ENCODE measurements around the gene NID1. TPM values are rescaled to one million over a fixed set of nuclear protein-coding genes. Genes with fewer than 3 reads are reported as not detected.

The NID1 gene
- total RNA-seq, 1 experiment from 2014 or later = 11.1 TPM

- DNase-seq (no peak), ATAC-seq (no peak)
- Histone ChIP-seq H3K9ac (ENCODE audit: low read length) (no peak overlapping the region), H3K9me3 (ENCODE audit: low read length) (no peaks in the 10 kb centered on the region), H3K79me2 (ENCODE audit: low read length) (no peaks in the 10 kb centered on the region), H4K20me1 (ENCODE audit: low read length) (no peaks in the 10 kb centered on the region), H3K9me2 (replicated peaks; ENCODE audit: low read length) (no peaks in the 10 kb centered on the region), H3K27me3 (ENCODE audit: low read length) (no peaks in the 10 kb centered on the region), H3K36me3 (ENCODE audit: low read depth, low read length) (no peaks in the 10 kb centered on the region), H3K4me1 (ENCODE audit: insufficient read depth, low read length) (peaks cover 25% of the 10 kb centered on the region), H3K27ac (ENCODE audit: low read length) (no peak overlapping the region), H3K4me2 (ENCODE audit: low read length) (no peak overlapping the region), H3F3A (ENCODE audit: low read length, unreplicated experiment) (no peaks in the 10 kb centered on the region), H2AFZ (ENCODE audit: low read length) (no peak overlapping the region), H3K4me3 (ENCODE audit: low read length) (no peak overlapping the region)
- TF ChIP-seq EZH2phosphoT487 (IDR thresholded peaks at IDR 0.05; ENCODE audit: borderline replicate concordance, low read length) (no peak), EZH2 (IDR thresholded peaks at IDR 0.05; ENCODE audit: low read length, unreplicated experiment) (no peak), CTCF (conservative IDR thresholded peaks at IDR 0.05; ENCODE audit: low read depth, low read length) (no peak)
- intact Hi-C loops (cut with micrococcal nuclease) = no loop called here
- POLR2A ChIA-PET (ENCODE audit: unreplicated experiment) = no interaction called here
- CTCF ChIA-PET = no interaction called here
- no TSS peak for BruUV-seq (replicated peaks)
These were observed 68.7 kb downstream of the NID1 start for GRCh38 chr1:235996048-235996785.

GRCh38 chr1:235995511-235995910 is 69.4 kb downstream of the NID1 start:
- no peak overlapping the region for H3K9ac ChIP-seq (ENCODE audit: low read length)
- H3K4me2 ChIP-seq (ENCODE audit: low read length) = no peak overlapping the region
- ChIA-PET CTCF (no interaction called here), POLR2A (ENCODE audit: unreplicated experiment) (no interaction called here)
- no peaks in the 10 kb centered on the region for H3K79me2 ChIP-seq (ENCODE audit: low read length)
- ATAC-seq (no peak), DNase-seq (no peak)
- no peak overlapping the region for H2AFZ ChIP-seq (ENCODE audit: low read length)
- no peaks in the 10 kb centered on the region for H3K27me3 ChIP-seq (ENCODE audit: low read length)
- H3K27ac ChIP-seq (ENCODE audit: low read length) = no peak overlapping the region
- no peak overlapping the region for H3K4me3 ChIP-seq (ENCODE audit: low read length)
- TF ChIP-seq CTCF (conservative IDR thresholded peaks at IDR 0.05; ENCODE audit: low read depth, low read length) (no peak), EZH2phosphoT487 (IDR thresholded peaks at IDR 0.05; ENCODE audit: borderline replicate concordance, low read length) (no peak), EZH2 (IDR thresholded peaks at IDR 0.05; ENCODE audit: low read length, unreplicated experiment) (no peak)
- intact Hi-C loops (cut with micrococcal nuclease) = no loop called here
- no TSS peak for BruUV-seq (replicated peaks)
- no peaks in the 10 kb centered on the region for H3K9me3 ChIP-seq (ENCODE audit: low read length)
- no peaks in the 10 kb centered on the region for H3K9me2 ChIP-seq (replicated peaks; ENCODE audit: low read length)
- no peaks in the 10 kb centered on the region for H3F3A ChIP-seq (ENCODE audit: low read length, unreplicated experiment)
- H3K4me1 ChIP-seq (ENCODE audit: insufficient read depth, low read length) = peaks cover 19% of the 10 kb centered on the region
- no peaks in the 10 kb centered on the region for H4K20me1 ChIP-seq (ENCODE audit: low read length)
- H3K36me3 ChIP-seq (ENCODE audit: low read depth, low read length) = no peaks in the 10 kb centered on the region

GRCh38 chr1:235993652-235994051 is 71.2 kb downstream of the NID1 start:
- no peak for ATAC-seq
- no peaks in the 10 kb centered on the region for H3K9me3 ChIP-seq (ENCODE audit: low read length)
- no peaks in the 10 kb centered on the region for H3K27me3 ChIP-seq (ENCODE audit: low read length)
- ChIA-PET CTCF (no interaction called here), POLR2A (ENCODE audit: unreplicated experiment) (no interaction called here)
- no peaks in the 10 kb centered on the region for H3F3A ChIP-seq (ENCODE audit: low read length, unreplicated experiment)
- peaks cover 2% of the 10 kb centered on the region for H3K4me1 ChIP-seq (ENCODE audit: insufficient read depth, low read length)
- no peak overlapping the region for H3K4me3 ChIP-seq (ENCODE audit: low read length)
- H3K79me2 ChIP-seq (ENCODE audit: low read length) = no peaks in the 10 kb centered on the region
- no peak overlapping the region for H3K9ac ChIP-seq (ENCODE audit: low read length)
- intact Hi-C loops (cut with micrococcal nuclease) = no loop called here
- no peak overlapping the region for H3K27ac ChIP-seq (ENCODE audit: low read length)
- H2AFZ ChIP-seq (ENCODE audit: low read length) = no peak overlapping the region
- no peaks in the 10 kb centered on the region for H3K36me3 ChIP-seq (ENCODE audit: low read depth, low read length)
- no peaks in the 10 kb centered on the region for H4K20me1 ChIP-seq (ENCODE audit: low read length)
- TF ChIP-seq EZH2phosphoT487 (IDR thresholded peaks at IDR 0.05; ENCODE audit: borderline replicate concordance, low read length) (no peak), EZH2 (IDR thresholded peaks at IDR 0.05; ENCODE audit: low read length, unreplicated experiment) (no peak), CTCF (conservative IDR thresholded peaks at IDR 0.05; ENCODE audit: low read depth, low read length) (no peak)
- BruUV-seq (replicated peaks) = no TSS peak
- no peak for DNase-seq
- no peak overlapping the region for H3K4me2 ChIP-seq (ENCODE audit: low read length)
- no peaks in the 10 kb centered on the region for H3K9me2 ChIP-seq (replicated peaks; ENCODE audit: low read length)
